ENCODE measurements around the gene PCDHGA5.

Gene PCDHGA5

DNA sequence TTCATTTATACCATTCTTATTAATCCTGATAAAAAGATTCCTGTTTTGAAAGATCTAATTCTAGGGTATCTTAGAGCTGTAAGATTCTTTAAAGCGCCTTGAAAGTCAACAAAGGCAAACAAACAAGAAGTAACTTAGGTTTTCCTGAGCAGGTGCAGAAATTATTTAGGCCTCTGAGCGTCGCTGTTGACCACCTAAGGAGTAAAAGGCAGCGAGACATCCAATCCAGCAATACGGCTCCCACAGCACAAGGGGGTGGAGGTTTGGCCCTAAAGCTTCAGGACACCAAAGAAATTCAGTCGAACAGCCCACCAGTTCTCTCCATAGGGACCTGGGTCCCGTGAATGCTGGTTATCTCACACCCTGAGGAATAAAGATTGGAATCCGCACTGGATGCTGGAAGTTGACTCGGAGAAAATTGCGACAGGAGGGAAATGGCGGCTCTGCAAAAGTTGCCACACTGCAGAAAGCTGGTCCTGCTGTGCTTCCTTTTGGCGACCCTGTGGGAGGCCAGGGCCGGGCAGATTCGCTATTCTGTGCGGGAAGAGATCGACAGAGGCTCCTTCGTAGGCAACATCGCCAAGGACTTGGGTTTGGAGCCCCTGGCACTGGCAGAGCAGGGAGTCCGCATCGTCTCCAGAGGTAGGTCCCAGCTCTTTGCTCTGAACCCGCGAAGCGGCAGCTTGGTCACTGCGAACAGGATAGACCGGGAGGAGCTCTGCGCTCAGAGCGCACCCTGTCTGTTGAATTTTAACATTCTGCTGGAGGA is 25.2 kb upstream of the PCDHGA5 start, which contains the start of gene PCDHGA2:
Gene PCDHGA2 (plus strand): TSS at position 223 of the 769 bp plus-strand sequence.
- TF ChIP-seq SIN3A (IDR thresholded peaks at IDR 0.05; ENCODE audit: borderline replicate concordance, insufficient read depth, low read length) (no peak), FOXP2 (optimal IDR thresholded peaks at IDR 0.05; ENCODE audit: borderline replicate concordance, extremely low read depth, extremely low read length, insufficient read depth) (no peak), POLR2AphosphoS5 (IDR thresholded peaks at IDR 0.05; ENCODE audit: low read depth, low read length) (no peak), TAF1 (IDR thresholded peaks at IDR 0.05; ENCODE audit: borderline replicate concordance, insufficient read depth, low read length) (no peak)
- TF ChIP-seq, protein P1, sequence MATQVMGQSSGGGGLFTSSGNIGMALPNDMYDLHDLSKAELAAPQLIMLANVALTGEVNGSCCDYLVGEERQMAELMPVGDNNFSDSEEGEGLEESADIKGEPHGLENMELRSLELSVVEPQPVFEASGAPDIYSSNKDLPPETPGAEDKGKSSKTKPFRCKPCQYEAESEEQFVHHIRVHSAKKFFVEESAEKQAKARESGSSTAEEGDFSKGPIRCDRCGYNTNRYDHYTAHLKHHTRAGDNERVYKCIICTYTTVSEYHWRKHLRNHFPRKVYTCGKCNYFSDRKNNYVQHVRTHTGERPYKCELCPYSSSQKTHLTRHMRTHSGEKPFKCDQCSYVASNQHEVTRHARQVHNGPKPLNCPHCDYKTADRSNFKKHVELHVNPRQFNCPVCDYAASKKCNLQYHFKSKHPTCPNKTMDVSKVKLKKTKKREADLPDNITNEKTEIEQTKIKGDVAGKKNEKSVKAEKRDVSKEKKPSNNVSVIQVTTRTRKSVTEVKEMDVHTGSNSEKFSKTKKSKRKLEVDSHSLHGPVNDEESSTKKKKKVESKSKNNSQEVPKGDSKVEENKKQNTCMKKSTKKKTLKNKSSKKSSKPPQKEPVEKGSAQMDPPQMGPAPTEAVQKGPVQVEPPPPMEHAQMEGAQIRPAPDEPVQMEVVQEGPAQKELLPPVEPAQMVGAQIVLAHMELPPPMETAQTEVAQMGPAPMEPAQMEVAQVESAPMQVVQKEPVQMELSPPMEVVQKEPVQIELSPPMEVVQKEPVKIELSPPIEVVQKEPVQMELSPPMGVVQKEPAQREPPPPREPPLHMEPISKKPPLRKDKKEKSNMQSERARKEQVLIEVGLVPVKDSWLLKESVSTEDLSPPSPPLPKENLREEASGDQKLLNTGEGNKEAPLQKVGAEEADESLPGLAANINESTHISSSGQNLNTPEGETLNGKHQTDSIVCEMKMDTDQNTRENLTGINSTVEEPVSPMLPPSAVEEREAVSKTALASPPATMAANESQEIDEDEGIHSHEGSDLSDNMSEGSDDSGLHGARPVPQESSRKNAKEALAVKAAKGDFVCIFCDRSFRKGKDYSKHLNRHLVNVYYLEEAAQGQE (IDR thresholded peaks at IDR 0.05; ENCODE audit: insufficient read depth in 1 of 2, low read depth in 2 of 2, low read length in 2 of 2): no peak

DNA sequence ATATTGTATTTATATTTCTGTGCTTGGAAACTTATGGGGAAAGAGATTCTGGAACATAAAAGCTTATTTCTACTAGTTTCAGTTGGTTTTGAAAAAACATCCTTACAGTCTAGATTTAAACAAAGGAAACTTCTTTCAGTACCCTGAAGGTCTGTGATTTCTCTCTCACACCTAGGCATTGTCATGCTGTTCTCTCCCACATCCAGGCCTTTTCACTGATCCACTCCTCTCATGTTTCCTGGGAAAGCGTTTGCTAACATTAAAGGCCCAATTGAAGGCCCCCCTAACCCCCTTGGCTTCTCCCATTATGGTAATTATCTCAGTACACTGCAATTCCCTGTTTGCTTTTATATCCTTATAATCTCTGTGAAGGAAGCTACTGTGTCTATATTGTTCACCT is 21.2 kb upstream of the PCDHGA5 start:
- no peak for TF ChIP-seq POLR2AphosphoS5 (IDR thresholded peaks at IDR 0.05; ENCODE audit: low read depth, low read length)
- TF ChIP-seq TAF1 (IDR thresholded peaks at IDR 0.05; ENCODE audit: borderline replicate concordance, insufficient read depth, low read length): no peak
- TF ChIP-seq, protein P1 (IDR thresholded peaks at IDR 0.05; ENCODE audit: insufficient read depth in 1 of 2, low read depth in 2 of 2, low read length in 2 of 2): no peak
- TF ChIP-seq FOXP2 (optimal IDR thresholded peaks at IDR 0.05; ENCODE audit: borderline replicate concordance, extremely low read depth, extremely low read length, insufficient read depth): no peak
- TF ChIP-seq SIN3A (IDR thresholded peaks at IDR 0.05; ENCODE audit: borderline replicate concordance, insufficient read depth, low read length): no peak

DNA sequence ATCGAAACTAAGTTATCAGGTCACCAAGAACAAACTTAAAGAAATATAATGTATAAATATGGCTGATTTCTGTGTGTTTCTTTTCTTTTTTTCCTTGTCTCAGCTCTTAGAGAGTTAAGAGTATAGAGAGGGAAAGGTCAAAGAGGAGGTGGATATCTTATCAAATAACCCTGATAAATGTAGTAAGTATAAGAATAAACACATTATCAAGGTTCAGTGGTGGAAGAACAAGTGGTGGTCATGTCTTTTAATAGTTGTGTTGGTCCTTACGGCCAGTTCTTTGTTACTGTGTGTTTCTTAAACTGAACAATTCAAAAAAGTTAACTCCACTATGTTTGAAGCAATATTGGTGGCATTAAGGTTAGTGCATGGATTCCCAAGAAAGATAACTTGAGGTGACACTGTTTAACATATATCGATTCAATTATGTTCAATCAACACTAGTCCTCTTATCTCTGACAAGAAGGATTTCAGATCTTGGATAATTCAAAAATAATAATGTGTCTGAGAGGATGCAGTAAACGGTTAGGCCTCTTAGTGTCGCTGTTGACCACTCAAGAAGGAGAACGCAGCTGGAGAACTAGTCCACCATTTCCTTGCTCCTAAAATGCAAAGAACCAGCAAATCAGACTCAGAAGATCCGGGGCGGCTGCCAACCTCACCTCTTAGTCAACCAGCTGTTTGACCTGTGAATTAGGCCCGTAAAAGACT is 20.6 kb upstream of the PCDHGA5 start, which contains the start of gene PCDHGA3:
Gene PCDHGA3 (plus strand): TSS at position 588 of the 711 bp plus-strand sequence. CDS start 205 bp downstream, outside the sequence.
- no peak for TF ChIP-seq FOXP2 (optimal IDR thresholded peaks at IDR 0.05; ENCODE audit: borderline replicate concordance, extremely low read depth, extremely low read length, insufficient read depth)
- no peak for TF ChIP-seq SIN3A (IDR thresholded peaks at IDR 0.05; ENCODE audit: borderline replicate concordance, insufficient read depth, low read length)
- TF ChIP-seq TAF1 (IDR thresholded peaks at IDR 0.05; ENCODE audit: borderline replicate concordance, insufficient read depth, low read length): no peak
- TF ChIP-seq POLR2AphosphoS5 (IDR thresholded peaks at IDR 0.05; ENCODE audit: low read depth, low read length): no peak
- TF ChIP-seq, protein P1 (IDR thresholded peaks at IDR 0.05; ENCODE audit: insufficient read depth in 1 of 2, low read depth in 2 of 2, low read length in 2 of 2): no peak

DNA sequence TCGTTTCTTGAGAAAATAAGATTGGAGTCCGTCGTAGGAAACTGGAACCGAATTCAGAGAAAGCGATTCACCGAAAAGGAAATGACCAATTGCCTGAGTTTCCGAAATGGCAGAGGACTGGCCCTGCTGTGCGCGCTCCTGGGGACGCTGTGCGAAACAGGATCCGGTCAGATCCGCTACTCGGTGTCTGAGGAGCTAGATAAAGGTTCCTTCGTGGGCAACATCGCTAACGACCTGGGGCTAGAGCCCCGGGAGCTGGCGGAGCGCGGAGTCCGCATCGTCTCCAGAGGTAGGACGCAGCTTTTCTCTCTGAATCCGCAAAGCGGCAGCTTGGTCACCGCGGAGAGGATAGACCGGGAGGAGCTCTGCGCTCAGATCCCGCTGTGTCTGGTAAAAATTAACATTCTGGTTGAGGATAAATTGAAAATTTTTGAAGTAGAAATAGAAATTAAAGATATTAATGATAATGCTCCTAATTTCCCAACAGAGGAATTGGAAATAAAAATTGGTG is 20.0 kb upstream of the PCDHGA5 start:
- TF ChIP-seq FOXP2 (optimal IDR thresholded peaks at IDR 0.05; ENCODE audit: borderline replicate concordance, extremely low read depth, extremely low read length, insufficient read depth) (no peak), SIN3A (IDR thresholded peaks at IDR 0.05; ENCODE audit: borderline replicate concordance, insufficient read depth, low read length) (no peak), TAF1 (IDR thresholded peaks at IDR 0.05; ENCODE audit: borderline replicate concordance, insufficient read depth, low read length) (no peak), POLR2AphosphoS5 (IDR thresholded peaks at IDR 0.05; ENCODE audit: low read depth, low read length) (no peak)
- TF ChIP-seq, protein P1 (IDR thresholded peaks at IDR 0.05; ENCODE audit: insufficient read depth in 1 of 2, low read depth in 2 of 2, low read length in 2 of 2): no peak

Data from PFSK-1 (cell line).